ENCODE measurements around the gene USP48. TPM values are rescaled to one million over a fixed set of nuclear protein-coding genes. Genes with fewer than 3 reads are reported as not detected.

USP48 gene
- total RNA-seq, 1 donor from 2014 or later: 78.7 TPM

GRCh38 chr1:21685946-21686678, 96.8 kb downstream of the USP48 start:
- DNase-seq: no peak
- H3K36me3 Mint-ChIP-seq (ENCODE audit: unreplicated experiment): peaks cover 15% of the 10 kb centered on the region
- H3K27ac Mint-ChIP-seq (ENCODE audit: unreplicated experiment): no peak overlapping the region
- no peaks in the 10 kb centered on the region for H3K4me1 Mint-ChIP-seq (ENCODE audit: low read depth, unreplicated experiment)
- no peak overlapping the region for H3K4me3 Mint-ChIP-seq (ENCODE audit: unreplicated experiment)
- no peak for TF ChIP-seq CTCF (IDR thresholded peaks at IDR 0.05; ENCODE audit: partially characterized antibody, unreplicated experiment)
- peaks cover 4% of the 10 kb centered on the region for H3K27me3 Mint-ChIP-seq (ENCODE audit: unreplicated experiment)
- peaks cover 5% of the 10 kb centered on the region for H3K9me3 Mint-ChIP-seq (ENCODE audit: unreplicated experiment)

GRCh38 chr1:21681426-21681825, 101.5 kb downstream of the USP48 start:
- no peak for TF ChIP-seq CTCF (IDR thresholded peaks at IDR 0.05; ENCODE audit: partially characterized antibody, unreplicated experiment)
- peaks cover 6% of the 10 kb centered on the region for H3K27me3 Mint-ChIP-seq (ENCODE audit: unreplicated experiment)
- H3K9me3 Mint-ChIP-seq (ENCODE audit: unreplicated experiment): peaks cover 5% of the 10 kb centered on the region
- no peak overlapping the region for H3K4me3 Mint-ChIP-seq (ENCODE audit: unreplicated experiment)
- no peak for DNase-seq
- peaks cover 5% of the 10 kb centered on the region for H3K4me1 Mint-ChIP-seq (ENCODE audit: low read depth, unreplicated experiment)
- no peak overlapping the region for H3K27ac Mint-ChIP-seq (ENCODE audit: unreplicated experiment)
- H3K36me3 Mint-ChIP-seq (ENCODE audit: unreplicated experiment): peaks cover 14% of the 10 kb centered on the region

- Mint-ChIP-seq H3K27ac (ENCODE audit: unreplicated experiment) (peak overlapping the region; percentile 15), H3K36me3 (ENCODE audit: unreplicated experiment) (peaks cover 10% of the 10 kb centered on the region), H3K4me3 (ENCODE audit: unreplicated experiment) (no peak overlapping the region), H3K9me3 (ENCODE audit: unreplicated experiment) (peaks cover 5% of the 10 kb centered on the region), H3K4me1 (ENCODE audit: low read depth, unreplicated experiment) (peaks cover 5% of the 10 kb centered on the region), H3K27me3 (ENCODE audit: unreplicated experiment) (peaks cover 6% of the 10 kb centered on the region)
- no peak for TF ChIP-seq CTCF (IDR thresholded peaks at IDR 0.05; ENCODE audit: partially characterized antibody, unreplicated experiment)
- no peak for DNase-seq
Observed at GRCh38 chr1:21680918-21681317, 102.0 kb downstream of the USP48 start.

- Mint-ChIP-seq H3K4me1 (ENCODE audit: low read depth, unreplicated experiment) (peaks cover 5% of the 10 kb centered on the region), H3K4me3 (ENCODE audit: unreplicated experiment) (no peak overlapping the region), H3K27me3 (ENCODE audit: unreplicated experiment) (peaks cover 6% of the 10 kb centered on the region), H3K36me3 (ENCODE audit: unreplicated experiment) (peaks cover 10% of the 10 kb centered on the region), H3K27ac (ENCODE audit: unreplicated experiment) (peak overlapping the region; percentile 34), H3K9me3 (ENCODE audit: unreplicated experiment) (peaks cover 3% of the 10 kb centered on the region)
- no peak for DNase-seq
- no peak for TF ChIP-seq CTCF (IDR thresholded peaks at IDR 0.05; ENCODE audit: partially characterized antibody, unreplicated experiment)
Observed at GRCh38 chr1:21680381-21680780, 102.6 kb downstream of the USP48 start.

- DNase-seq: no peak
- Mint-ChIP-seq H3K4me3 (ENCODE audit: unreplicated experiment) (no peak overlapping the region), H3K36me3 (ENCODE audit: unreplicated experiment) (no peaks in the 10 kb centered on the region), H3K9me3 (ENCODE audit: unreplicated experiment) (no peaks in the 10 kb centered on the region), H3K27me3 (ENCODE audit: unreplicated experiment) (peaks cover 5% of the 10 kb centered on the region), H3K27ac (ENCODE audit: unreplicated experiment) (no peak overlapping the region), H3K4me1 (ENCODE audit: low read depth, unreplicated experiment) (peaks cover 8% of the 10 kb centered on the region)
- no peak for TF ChIP-seq CTCF (IDR thresholded peaks at IDR 0.05; ENCODE audit: partially characterized antibody, unreplicated experiment)
Observed at GRCh38 chr1:21677168-21677567, 105.8 kb downstream of the USP48 start.
